A673 (cell line): ENCODE measurements around the gene C13orf46. TPM values are rescaled to one million over a fixed set of nuclear protein-coding genes. Genes with fewer than 3 reads are reported as not detected.

Experiments
- BruUV-seq: library from RNA; stranded (reverse); fragments of 400-500 nt; replicated peaks from 2 replicates; lab custom pipeline; 2021; lab: Mats Ljungman, UMichigan
- CTCF ChIA-PET: fragments of 300-600 bp; sonication (Branson Sonifier 250); formaldehyde crosslinking; loops from one replicate; lab custom pipeline; 2022; ENCODE audit warnings: antibody characterized with exemption; lab: Charles Lee
- POLR2A ChIA-PET: fragments of 300-600 bp; sonication (Branson Sonifier 250); formaldehyde crosslinking; loops from one replicate; lab custom pipeline; 2022; ENCODE audit warnings: antibody characterized with exemption; ENCODE audit not compliant: low non-redundant PET; lab: Charles Lee
- DNase-seq: peaks from one replicate; pipeline ENCODE4 v3.0.0-alpha.2; 2015; ENCODE audit warnings: low spot score
- H3K27ac ChIP-seq: fragments of 200-600 bp; sonication (generic); 2 replicates; pipeline ENCODE4 v1.5.1; 2016; ENCODE audit warnings: mixed run types, low read depth, mild to moderate bottlenecking, mixed read lengths, antibody characterized with exemption, low read length; ENCODE audit not compliant: poor library complexity, severe bottlenecking
- H3K27me3 ChIP-seq: fragments of 200-600 bp; sonication (generic); replicated peaks from 2 replicates; pipeline ENCODE4 v1.6.1; 2017; ENCODE audit warnings: mixed run types, low read depth, mild to moderate bottlenecking, mixed read lengths, antibody characterized with exemption, low read length; ENCODE audit not compliant: insufficient read depth, poor library complexity
- H3K36me3 ChIP-seq: fragments of 200-600 bp; sonication (generic); 2 replicates; pipeline ENCODE4 v1.6.1; 2016; ENCODE audit warnings: mixed run types, mild to moderate bottlenecking, mixed read lengths, antibody characterized with exemption, low read length; ENCODE audit not compliant: insufficient read depth, poor library complexity, severe bottlenecking
- H3K4me1 ChIP-seq: fragments of 200-600 bp; sonication (generic); 2 replicates; pipeline ENCODE4 v1.6.1; 2017; ENCODE audit warnings: mixed run types, mild to moderate bottlenecking, mixed read lengths, antibody characterized with exemption, low read length; ENCODE audit not compliant: insufficient read depth, poor library complexity, severe bottlenecking
- H3K4me3 ChIP-seq: fragments of 200-600 bp; sonication (generic); 2 replicates; pipeline ENCODE4 v1.5.1; 2016; ENCODE audit warnings: low read depth, mixed run types, mild to moderate bottlenecking, mixed read lengths, low read length; ENCODE audit not compliant: poor library complexity, severe bottlenecking
- H3K9me3 ChIP-seq: fragments of 200-600 bp; sonication (generic); 2 replicates; pipeline ENCODE4 v1.6.1; 2016; ENCODE audit warnings: mixed run types, low read depth, mild to moderate bottlenecking, mixed read lengths, antibody characterized with exemption, low read length; ENCODE audit not compliant: poor library complexity, severe bottlenecking
- EZH2 ChIP-seq: fragments of 200-600 bp; sonication (generic); IDR thresholded peaks from 2 replicates; pipeline ENCODE4 v1.6.1; 2017; ENCODE audit warnings: borderline replicate concordance, low read depth, mild to moderate bottlenecking, mixed read lengths, antibody characterized with exemption, low read length; ENCODE audit not compliant: poor library complexity, severe bottlenecking
- intact Hi-C: fragments of 100-400 bp; cut with micrococcal nuclease; formaldehyde crosslinking; loops from one replicate; pipeline ENCODE4 v1.10.0; 2022; ENCODE audit not compliant: unreplicated experiment
- total RNA-seq: library from RNA; stranded (reverse); gene quantifications from 2 replicates; pipeline ENCODE4 v1.2.3, GENCODE V29; 2021
- TF ChIP-seq, protein P1 (sequence below): fragments of 300-800, 200-600 bp; sonication (generic); conservative IDR thresholded peaks from 2 replicates; pipeline ENCODE4 v1.5.1; 2017; ENCODE audit warnings: low read depth, mild to moderate bottlenecking, antibody characterized with exemption, low read length, moderate library complexity, mixed read lengths

The C13orf46 gene
- total RNA-seq, 1 experiment from 2014 or later, result 3.6 TPM

DNA sequence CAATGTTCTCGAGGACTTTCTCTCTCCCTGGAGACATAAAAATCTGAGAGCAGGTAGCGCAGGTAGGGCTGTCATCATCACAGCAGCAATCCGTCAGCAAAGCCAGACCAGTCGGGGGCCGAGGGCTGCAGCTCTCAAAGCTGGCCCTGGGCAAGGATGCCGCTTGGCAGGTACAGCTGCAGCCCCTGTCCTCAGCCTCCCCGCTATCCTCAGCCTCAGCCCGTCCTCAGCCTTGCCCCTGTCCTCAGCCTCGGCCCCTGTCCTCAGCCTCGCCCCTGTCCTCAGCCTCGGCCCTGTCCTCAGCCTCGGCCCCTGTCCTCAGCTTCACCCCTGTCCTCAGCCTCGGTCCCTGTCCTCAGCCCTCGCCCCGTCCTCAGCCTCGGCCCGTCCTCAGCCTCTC lies 10.9 kb downstream of the C13orf46 start:
- no peak for TF ChIP-seq EZH2
- TF ChIP-seq, protein P1, sequence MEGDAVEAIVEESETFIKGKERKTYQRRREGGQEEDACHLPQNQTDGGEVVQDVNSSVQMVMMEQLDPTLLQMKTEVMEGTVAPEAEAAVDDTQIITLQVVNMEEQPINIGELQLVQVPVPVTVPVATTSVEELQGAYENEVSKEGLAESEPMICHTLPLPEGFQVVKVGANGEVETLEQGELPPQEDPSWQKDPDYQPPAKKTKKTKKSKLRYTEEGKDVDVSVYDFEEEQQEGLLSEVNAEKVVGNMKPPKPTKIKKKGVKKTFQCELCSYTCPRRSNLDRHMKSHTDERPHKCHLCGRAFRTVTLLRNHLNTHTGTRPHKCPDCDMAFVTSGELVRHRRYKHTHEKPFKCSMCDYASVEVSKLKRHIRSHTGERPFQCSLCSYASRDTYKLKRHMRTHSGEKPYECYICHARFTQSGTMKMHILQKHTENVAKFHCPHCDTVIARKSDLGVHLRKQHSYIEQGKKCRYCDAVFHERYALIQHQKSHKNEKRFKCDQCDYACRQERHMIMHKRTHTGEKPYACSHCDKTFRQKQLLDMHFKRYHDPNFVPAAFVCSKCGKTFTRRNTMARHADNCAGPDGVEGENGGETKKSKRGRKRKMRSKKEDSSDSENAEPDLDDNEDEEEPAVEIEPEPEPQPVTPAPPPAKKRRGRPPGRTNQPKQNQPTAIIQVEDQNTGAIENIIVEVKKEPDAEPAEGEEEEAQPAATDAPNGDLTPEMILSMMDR, result no peak
- H3K9me3 ChIP-seq, result peaks cover 15% of the 10 kb centered on the region
- H3K4me3 ChIP-seq, result no peak overlapping the region
- POLR2A ChIA-PET, result no interaction called here
- intact Hi-C loops, result no loop called here
- H3K4me1 ChIP-seq, result no peaks in the 10 kb centered on the region
- no peak overlapping the region for H3K27ac ChIP-seq
- H3K27me3 ChIP-seq, result no peaks in the 10 kb centered on the region
- DNase-seq, result no peak
- BruUV-seq, result no TSS peak
- H3K36me3 ChIP-seq, result no peaks in the 10 kb centered on the region
- CTCF ChIA-PET, result no interaction called here

DNA sequence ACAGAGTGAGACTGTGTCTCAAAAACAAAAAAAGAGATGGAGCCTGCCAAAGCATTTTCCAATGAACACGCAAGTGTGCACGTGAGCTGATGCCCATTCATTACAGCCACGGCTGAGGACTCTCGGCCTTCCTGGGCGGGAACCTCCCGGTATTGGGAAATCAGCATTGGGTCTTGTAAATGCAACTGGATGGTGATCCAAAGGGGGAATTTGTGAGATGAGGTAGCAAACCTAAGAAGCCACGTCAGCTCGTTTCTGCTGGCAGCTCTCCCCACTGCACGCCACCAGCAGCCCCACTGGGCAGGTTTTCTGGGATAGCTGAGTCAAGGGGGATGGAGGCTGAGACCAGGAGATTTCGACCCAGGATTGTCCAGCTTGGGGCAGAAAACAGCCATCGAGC lies 11.5 kb downstream of the C13orf46 start:
- TF ChIP-seq, protein P1, result no peak
- no peak for TF ChIP-seq EZH2
- no peak for DNase-seq
- Histone ChIP-seq H3K27ac (no peak overlapping the region), H3K27me3 (no peaks in the 10 kb centered on the region), H3K4me3 (no peak overlapping the region), H3K9me3 (peaks cover 15% of the 10 kb centered on the region), H3K36me3 (no peaks in the 10 kb centered on the region), H3K4me1 (no peaks in the 10 kb centered on the region)
- CTCF ChIA-PET, result no interaction called here
- no TSS peak for BruUV-seq
- intact Hi-C loops, result no loop called here
- POLR2A ChIA-PET, result no interaction called here

DNA sequence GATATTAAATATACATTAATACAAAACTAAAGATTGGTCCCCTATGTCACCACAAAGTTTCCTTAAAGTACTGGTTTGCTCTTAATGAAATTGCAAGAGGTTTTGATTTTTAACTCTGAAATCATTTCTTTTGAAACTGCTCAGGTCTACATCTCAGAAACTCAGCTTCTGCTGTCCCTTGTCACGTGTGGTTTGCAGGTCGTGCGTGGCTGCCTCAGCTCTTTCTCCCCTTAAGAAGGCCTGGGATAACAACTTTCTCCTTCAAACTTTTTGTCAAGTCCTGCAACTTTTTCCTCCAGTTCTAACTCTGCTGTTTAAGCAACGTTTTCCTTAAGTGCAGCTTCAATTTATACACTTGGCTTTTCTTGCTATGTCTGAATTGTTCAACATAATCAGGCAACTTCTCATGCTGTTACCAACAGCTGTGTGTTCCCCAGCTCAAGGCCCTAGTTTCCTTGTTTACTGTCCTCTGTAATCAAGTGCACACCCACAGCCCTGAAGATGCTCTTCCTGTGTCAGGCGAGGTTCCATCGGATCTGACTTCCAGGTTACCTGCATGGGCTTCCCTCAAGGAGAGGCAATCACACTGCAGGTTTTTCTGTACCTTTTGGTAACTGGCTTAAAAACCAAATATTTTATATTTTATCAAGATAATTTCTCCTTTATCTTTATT lies 13.5 kb downstream of the C13orf46 start:
- Histone ChIP-seq H3K9me3 (peaks cover 15% of the 10 kb centered on the region), H3K36me3 (no peaks in the 10 kb centered on the region), H3K27me3 (no peaks in the 10 kb centered on the region), H3K4me1 (no peaks in the 10 kb centered on the region), H3K4me3 (no peak overlapping the region), H3K27ac (no peak overlapping the region)
- intact Hi-C loops, result no loop called here
- BruUV-seq, result no TSS peak
- TF ChIP-seq, protein P1, result no peak
- TF ChIP-seq EZH2, result no peak
- POLR2A ChIA-PET, result no interaction called here
- CTCF ChIA-PET, result no interaction called here
- no peak for DNase-seq
